ENCODE measurements around the gene MCCD1.

The MCCD1 gene

DNA sequence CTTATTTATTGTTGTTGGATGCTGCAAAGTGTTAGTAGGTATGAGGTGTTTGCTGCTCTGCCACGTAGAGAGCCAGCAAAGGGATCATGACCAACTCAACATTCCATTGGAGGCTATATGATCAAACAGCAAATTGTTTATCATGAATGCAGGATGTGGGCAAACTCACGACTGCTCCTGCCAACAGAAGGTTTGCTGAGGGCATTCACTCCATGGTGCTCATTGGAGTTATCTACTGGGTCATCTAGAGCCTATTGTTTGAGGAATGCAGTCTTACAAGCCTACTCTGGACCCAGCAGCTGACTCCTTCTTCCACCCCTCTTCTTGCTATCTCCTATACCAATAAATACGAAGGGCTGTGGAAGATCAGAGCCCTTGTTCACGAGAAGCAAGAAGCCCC is 18.8 kb upstream of the MCCD1 start:
- no peak for DNase-seq (ENCODE audit: low read depth in 1 of 2, low spot score in 1 of 2)

DNA sequence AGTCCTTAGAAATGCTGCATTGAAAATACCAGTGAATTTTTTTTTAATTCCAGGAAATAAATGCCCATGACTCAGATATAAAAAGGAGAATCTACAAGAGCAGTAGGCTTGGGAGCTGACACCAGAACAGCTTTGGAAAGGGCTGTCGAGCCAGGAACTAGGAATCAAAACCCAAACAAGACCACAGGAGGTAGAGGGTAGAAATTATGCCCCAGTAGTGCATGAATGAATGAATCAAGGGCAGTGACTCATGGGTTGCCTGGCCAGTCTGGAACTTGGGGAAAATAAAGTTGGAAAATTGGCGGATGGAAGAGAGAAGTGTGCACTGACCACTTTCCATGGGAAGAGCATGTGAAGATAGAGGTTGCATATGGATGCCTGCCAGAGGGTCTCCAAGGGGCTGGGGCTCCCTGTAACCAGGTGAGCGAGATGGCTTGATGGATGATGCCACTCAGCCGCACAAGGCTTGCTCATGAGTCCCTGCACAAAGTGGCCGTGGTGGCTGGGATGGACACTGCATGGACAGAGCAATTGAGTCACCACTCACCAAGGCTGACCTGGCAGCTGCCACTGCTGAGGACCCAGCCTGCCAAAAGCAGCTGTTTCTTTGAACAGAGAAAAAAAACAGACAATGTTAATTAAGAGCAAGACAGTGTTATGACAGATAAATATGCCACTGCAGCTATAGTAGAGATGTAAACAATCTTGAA is 15.2 kb upstream of the MCCD1 start:
- DNase-seq (ENCODE audit: low read depth in 1 of 2, low spot score in 1 of 2): no peak

DNA sequence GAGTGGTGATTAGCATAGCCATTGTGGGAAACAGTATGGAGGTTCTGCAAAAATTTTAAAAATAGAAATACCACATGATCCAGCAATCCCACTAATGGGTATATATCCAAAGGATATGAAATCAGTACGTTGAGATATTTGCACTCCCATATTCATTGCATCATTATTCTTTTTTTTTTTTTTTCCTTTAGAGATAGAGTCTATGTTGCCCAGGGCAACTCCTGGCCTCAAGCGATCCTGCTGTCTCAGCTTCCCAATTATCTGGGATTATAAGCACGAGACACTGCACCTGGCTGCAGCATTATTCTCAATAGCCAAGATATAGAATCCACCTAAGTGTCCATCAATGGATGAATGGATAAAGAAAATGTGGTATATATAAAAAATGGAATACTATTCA is 6.9 kb upstream of the MCCD1 start:
- DNase-seq (ENCODE audit: low read depth in 1 of 2, low spot score in 1 of 2): no peak

DNA sequence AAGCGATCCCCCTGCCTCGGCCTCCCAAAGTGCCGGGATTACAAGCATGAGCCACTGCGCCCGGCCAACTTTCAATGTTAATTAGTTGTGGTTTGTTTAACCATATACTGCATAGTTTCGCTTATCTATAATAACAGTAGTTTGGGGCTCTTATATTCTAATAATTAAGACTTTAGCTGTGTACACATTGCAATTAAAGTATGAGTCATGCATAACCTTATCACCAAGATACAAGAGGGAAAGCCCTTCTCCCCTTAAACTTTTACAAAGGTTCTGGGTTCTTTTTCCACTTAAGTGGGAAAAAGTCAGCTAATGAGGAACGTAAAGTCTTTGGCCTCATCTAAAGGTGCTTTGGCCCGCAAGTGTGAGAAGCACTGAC is 3.2 kb upstream of the MCCD1 start:
- no peak for DNase-seq (ENCODE audit: low read depth in 1 of 2, low spot score in 1 of 2)

DNA sequence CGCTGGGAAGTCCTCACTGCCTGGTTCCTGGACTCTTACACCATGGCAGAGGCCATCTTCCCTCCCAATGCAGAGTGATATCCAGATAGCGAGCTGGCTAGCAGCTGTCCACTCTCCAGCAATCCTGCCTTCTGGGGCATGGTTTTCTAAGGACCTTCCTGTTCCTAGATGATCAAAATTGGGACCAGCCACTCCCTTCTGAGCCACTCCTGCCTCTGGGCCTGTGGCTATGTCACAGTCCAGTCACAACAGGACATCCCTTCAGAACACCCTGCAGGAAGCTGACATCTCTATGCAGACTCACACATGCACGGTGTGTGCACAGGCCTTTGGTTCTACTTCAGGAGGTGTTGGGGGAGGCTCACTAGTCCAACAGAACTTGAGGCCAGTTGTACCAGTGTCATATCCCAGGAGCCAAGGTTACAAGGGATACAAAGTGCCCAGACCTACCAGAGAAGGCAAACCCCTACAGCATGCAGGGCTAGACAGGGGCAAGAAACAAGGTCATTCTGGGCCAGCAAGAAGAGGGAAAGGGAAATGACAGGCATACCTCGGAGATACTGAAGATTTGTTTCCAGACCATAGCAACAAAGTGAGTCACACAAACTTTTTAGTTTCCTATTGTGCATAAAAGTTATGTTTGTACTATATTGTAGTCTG is 2.7 kb upstream of the MCCD1 start:
- no peak for DNase-seq (ENCODE audit: low read depth in 1 of 2, low spot score in 1 of 2)

DNA sequence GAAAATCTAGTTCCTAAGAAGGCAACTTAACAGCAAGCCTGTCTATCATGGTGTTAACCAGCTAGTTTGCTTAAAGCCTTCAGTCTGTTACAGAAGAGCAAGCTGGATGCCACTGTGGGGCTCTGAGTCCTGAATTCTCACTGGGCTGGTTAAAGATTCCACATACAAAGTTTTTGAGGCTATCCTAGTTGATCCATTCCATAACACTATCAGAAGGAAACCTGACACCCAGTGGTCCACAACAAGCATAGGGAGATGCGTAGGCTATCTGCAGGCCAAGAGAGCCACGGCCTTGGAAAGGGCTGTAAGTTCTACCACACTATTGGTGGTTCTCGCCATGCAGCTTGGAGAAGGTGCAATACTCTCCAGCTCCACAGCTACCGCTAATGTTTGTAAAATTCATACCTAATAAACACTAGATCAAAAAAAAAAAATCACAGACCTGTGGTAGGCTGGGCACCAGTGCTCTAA is 420 bp upstream of the MCCD1 start:
- DNase-seq (ENCODE audit: low read depth in 1 of 2, low spot score in 1 of 2): no peak

DNA sequence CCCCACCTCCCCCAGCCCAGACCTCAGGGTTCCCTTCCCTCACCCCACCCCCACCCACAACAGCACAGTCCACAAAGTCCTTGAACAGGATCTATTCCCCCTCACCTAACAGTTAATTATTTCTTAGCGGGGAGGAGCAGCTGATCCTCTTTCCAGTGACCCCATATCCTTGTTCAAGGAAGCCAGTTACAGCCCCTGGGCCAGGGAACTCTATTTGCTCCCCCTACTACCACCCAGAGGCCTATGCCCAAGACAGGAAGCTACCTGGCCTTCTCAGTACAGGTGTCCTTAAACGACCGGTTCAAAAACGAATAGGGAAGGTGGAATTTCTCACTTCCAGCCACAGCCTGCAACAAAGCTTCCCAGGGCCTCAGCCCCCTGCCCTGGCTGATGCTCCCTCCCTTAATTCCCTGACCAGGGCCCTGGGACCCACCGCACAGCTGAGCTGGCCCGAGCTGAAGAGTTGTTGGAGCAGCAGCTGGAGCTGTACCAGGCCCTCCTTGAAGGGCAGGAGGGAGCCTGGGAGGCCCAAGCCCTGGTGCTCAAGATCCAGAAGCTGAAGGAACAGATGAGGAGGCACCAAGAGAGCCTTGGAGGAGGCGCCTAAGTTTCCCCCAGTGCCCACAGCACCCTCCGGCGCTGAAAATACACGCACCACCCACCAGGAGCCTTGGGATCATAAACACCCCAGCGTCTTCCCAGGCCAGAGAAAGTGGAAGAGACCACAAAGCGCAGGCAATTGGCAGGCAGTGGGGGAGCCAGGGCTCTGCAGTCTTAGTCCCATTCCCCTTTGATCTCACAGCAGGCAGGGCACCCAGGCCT is 778 bp downstream of the MCCD1 start:
- DNase-seq (ENCODE audit: low read depth in 1 of 2, low spot score in 1 of 2): no peak

DNA sequence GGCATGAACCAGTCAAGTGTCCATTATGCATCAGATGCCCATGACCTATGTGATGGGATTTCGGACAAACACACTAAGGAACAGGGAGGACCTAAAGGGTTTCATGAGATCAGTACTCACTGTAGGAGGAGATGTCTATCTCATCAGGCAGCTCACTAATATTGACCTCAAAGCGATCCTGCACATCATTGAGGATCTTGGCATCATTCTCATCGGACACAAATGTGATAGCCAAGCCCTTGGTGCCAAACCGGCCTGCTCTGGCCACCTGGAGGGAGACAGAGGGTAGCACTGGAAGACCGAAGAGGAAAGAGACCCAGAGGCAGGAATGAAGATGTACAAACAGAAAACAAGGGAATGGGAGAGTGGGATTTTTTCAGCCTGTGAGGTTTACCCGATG is 1.9 kb downstream of the MCCD1 start:
- DNase-seq (ENCODE audit: low read depth in 1 of 2, low spot score in 1 of 2): no peak

DNA sequence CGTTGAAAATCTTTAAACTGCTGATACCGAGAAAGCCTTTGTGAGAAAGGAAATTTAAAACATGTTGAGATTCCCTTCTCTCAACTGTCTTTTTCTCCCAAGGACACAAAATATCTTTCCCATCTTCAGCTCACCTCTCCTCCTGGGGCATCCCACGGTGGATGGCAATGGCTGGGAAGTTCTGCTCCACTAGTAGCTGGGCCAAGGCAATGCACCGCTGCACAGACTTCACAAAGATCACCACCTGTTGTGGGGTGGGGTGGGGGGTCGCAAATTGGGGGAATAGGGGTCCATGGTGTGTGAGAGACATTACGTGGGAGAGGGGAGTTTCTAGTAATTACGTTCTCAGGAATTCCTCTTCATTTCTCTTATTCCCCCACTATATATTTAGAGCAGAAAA is 2.4 kb downstream of the MCCD1 start:
- DNase-seq (ENCODE audit: low read depth in 1 of 2, low spot score in 1 of 2): no peak

DNA sequence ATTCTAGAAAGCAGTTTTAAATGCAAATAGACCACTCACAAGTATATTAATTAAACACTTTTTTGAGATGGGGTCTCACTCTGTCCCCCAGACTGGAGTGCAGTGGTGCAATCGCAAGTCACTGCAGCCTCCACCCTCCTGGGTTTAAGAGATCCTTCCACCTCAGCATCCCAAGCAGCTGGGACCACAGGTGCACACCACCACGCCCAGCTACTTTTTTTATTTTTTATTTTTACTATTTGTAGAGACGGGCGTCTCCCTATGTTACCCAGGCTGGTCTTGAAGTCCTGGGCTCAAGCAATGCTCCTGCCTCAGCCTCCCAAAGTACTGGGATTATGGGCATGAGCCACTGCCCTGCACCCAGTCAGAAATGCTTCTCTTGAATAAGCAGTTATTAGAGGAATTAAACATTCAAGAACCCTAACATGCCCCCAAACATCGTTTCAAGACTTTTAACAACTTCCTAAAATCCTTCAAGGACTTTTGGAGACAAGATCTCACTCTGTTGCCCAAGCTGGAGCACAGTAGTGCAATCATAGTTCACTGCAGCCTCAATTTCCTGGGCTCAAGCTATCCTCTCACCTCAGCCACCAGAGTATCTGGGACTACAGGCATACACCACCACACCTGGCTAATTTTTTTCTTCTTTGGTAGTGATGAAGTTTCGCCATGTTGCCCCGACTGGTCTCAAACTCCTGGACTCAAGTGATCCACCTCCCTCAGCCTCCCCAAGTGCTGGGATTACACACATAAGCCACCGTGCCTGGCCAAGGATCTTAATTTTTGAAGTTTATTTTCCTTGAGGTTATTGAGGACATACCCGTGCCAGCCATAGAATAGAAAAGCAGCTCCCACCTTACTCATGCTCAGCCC is 3.2 kb downstream of the MCCD1 start:
- no peak for DNase-seq (ENCODE audit: low read depth in 1 of 2, low spot score in 1 of 2)

DNA sequence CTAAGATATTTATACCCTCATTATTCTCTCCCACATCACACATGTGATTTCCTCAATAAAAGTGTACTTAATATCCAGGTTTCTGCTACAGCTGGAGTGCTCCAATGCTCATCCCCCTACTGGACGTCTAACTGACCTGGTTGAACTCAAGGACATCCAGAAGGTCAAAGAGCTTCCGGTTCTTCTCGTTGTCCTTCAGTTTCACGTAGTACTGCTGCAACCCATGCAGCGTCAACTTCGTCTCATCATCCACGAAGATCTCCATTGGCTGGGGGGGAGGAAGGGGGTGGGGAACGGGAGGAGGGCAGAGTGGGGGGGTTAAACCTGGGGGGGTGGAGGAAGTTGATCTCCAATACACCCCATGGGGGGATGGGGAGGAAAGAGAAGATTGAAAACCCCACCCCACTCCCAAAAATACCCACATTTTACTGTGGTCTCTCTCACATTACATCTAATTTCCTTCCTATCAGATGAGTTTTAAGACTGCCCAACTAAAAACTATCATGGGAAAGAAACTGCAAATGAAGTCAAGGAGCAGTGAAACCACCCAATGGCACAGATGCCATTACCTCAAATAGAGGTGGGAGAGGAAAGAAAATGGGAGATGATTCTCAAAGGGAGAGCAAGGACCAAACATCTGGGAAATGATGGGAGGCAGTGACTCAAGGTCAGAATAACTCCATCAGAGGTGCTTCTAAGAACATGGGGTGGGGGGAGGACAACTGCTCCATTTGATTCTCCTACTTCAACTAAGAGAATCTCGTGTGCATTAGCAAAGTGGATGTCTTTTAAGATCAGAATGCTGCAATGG is 4.1 kb downstream of the MCCD1 start:
- DNase-seq (ENCODE audit: low read depth in 1 of 2, low spot score in 1 of 2): no peak

DNA sequence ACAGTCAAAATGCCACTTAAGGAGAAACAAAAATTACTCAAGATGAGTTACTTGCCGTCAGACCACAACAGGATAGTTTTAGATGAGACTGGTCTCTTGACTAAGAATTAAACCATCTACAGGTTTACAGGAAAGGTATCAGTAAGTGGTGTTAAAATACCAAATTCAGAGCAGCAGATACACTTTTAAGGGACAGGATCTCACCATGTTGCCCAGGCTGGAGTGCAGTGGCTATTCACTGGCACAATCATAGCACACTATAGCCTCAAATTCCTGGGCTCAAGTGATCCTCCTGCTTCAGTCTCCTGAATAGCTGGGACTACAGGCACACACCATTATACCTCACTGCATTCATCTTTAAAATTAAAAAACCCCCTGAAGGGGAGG is 4.7 kb downstream of the MCCD1 start:
- DNase-seq (ENCODE audit: low read depth in 1 of 2, low spot score in 1 of 2): no peak

DNA sequence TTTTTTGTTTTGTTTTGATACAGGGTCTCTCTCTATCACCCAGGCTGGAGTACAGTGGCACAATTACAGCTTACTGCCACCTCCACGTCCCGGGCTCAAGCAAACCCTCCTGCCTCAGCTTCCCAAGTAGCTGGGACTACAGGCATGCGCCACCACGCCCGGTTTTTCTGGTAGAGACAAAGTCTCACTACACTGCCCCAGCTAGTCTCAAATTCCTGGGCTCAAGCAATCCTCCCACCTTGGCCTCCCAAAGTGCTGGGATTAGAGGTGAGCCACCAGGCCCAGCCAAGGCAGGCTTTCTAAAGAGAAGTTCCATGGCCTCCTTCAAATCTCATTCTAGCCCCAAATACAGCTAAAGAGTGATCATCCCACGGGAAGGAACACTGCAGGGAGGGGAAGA is 5.2 kb downstream of the MCCD1 start:
- no peak for DNase-seq (ENCODE audit: low read depth in 1 of 2, low spot score in 1 of 2)

DNA sequence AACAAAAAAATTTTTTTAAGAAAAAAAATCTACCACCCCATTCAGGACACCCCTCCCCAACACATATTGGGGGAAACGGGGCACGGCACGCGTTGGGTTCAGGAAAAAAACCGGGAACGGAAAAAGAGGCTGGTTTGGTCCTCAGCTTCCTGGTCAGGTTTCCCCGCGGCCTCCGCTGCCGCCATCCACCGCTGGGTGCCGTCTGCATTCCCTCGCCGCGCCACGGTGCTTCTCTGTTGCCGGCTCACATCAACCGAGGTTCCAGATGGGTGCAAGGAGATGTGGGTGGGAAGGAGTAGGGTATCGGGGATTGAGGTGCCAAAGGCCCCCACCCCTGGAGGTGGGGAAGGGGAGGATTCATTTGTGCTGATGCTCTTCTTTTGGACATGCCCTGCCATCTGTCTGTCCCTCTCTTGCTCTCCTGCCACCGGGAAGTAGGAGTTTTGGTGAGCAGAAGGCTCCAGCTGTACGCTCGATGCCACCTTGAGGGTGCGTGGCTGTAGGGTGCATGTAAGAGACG is 5.8 kb downstream of the MCCD1 start:
- no peak for DNase-seq (ENCODE audit: low read depth in 1 of 2, low spot score in 1 of 2)

DNA sequence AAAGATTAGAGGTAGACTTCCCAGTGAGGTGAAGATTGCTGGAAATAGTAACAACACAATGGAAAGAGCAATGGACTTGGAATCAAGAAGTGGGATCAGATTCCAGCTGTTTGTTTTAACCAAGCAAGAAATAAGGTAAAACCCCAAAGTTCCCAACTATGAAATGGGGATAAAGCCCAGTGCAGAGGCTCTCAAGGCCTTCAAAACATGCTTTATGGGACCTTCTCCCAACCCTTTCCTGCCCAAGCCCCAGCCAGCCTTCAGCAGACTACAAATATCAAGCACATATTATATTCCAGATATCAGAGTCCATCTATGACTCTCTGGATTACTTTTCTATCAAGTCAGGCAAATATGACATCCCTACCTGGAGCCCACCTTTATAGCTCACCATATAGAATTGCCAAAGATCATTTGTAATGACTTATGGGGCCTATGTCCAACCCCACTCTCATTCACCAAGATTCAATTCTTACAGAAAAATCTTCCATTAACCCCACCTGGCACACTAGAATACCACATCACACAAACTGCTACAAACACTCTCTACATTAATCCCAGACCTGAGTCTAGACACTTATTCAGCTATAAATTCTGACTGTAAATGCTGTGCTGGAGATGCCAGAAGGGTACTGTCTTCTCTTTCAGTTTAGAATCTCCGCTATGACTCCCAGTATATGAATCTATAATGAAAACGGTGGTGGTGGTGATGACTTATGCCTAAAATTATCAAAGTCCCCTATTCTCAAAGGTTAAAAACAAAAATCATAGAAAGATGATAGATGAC is 7.0 kb downstream of the MCCD1 start:
- no peak for DNase-seq (ENCODE audit: low read depth in 1 of 2, low spot score in 1 of 2)

DNA sequence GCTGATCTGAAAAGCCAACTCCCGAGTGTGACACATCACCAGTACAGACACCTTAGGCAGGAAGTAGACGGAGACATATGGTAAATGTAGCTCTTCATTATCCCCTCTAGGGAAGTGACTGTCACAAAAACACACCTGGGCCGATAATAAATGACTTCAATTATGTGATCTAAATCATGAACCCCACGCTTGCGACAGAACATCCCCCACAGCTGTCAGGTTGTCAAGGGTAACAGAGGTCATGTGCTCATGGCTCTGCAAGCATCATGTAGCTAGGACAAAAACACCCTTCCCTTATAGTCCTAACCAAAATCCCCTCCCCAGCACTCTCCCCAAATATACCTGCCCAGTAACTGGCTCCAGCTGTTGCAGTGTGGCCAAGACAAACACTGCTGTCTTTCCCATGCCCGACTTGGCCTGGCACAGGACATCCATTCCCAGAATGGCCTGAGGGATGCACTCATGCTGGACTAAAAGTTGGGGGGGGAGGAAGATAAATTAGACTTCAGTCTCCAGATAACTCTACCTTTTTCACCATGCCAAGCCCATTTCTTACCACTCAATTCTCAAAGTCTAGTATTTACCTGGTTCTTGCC is 10.1 kb downstream of the MCCD1 start:
- no peak for DNase-seq (ENCODE audit: low read depth in 1 of 2, low spot score in 1 of 2)

DNA sequence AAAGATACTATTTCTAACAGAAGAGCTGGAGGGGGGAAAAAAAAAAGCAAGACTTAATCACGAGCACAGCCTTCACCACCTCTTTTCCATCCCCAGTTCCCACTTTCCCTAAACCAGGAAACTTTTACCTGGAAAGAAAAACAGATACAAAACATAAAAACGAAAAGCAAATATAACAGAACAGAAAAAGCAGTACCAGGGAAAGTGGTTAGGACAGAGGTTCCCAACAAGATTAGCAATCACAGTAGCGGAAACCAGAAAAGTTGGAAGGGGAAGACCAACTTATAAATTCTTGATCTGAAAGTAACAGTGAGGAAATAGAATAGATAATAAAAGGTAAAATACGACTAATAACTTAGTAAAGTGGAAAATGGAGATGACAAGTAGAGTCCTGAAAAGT is 11.9 kb downstream of the MCCD1 start:
- no peak for DNase-seq (ENCODE audit: low read depth in 1 of 2, low spot score in 1 of 2)

DNA sequence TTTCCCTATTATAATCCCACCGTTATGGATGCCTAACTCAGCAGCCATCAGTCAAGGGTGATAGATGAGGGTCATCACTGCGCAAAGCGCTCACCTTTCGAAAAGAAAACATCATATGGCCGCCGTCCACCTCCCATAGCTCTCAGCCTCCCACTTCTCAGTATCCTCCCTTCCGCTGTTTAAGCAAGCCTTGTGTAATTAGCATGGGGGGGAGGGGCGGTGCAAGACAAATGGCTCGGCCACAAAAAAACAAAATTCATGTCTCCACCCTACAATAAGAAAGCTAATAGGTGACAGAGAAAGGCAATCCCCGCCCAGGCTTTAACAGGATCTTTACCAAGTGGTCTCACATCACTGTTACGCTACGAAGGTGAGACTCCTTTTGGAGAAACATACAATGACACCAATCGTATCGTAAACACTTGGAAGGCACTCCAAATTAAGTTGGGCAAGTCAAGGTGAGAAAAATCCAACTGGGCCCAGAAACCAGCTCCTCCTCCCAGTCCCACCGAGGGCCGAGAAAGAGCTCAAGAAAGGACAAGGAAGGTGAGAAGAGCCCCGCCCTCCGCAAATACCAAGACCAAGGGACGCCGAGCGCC is 12.4 kb downstream of the MCCD1 start:
- peak; percentile 38 to 41 for DNase-seq (ENCODE audit: low read depth in 1 of 2, low spot score in 1 of 2)

All from activated T-helper 1 cell treated with anti-CD3 and anti-CD28 coated beads, Interleukin-2, amount 50 U/mL, for 16 hours (primary cell).